Muscle layer of duodenum (tissue), 2 donors: Measurements from ENCODE around the gene YAP1.
A peak's percentile ranks its signal among the peaks of the same experiment; 100 is the strongest.

Source experiments
- H3K27ac ChIP-seq: one replicate; pipeline ENCODE4 v1.7.0; 2013; ENCODE audit warnings: mild to moderate bottlenecking, low read length
- H3K27me3 ChIP-seq: one replicate; pipeline ENCODE4 v1.7.0; 2013; ENCODE audit warnings: low read depth, mild to moderate bottlenecking, control low read depth, low read length
- H3K36me3 ChIP-seq, 2 donors: one replicate each; pipeline ENCODE4 v1.7.0; 2013; ENCODE audit warnings: low read length in 2 of 2, control low read depth in 1 of 2, mild to moderate bottlenecking in 1 of 2; ENCODE audit not compliant: insufficient read depth in 2 of 2, control insufficient read depth in 1 of 2
- H3K4me1 ChIP-seq, 2 donors: one replicate each; pipeline ENCODE4 v1.7.0; 2013; ENCODE audit warnings: low read length in 2 of 2, mild to moderate bottlenecking in 2 of 2, control low read depth in 1 of 2, moderate library complexity in 1 of 2; ENCODE audit not compliant: insufficient read depth in 2 of 2, control insufficient read depth in 1 of 2
- H3K4me3 ChIP-seq, 2 donors: one replicate each; pipeline ENCODE4 v1.7.0; 2013; ENCODE audit warnings: low read length in 2 of 2, low read depth in 1 of 2, mild to moderate bottlenecking in 1 of 2
- H3K9me3 ChIP-seq, 2 donors: one replicate each; pipeline ENCODE4 v1.7.0; 2013; ENCODE audit warnings: low read length in 2 of 2, control low read depth in 1 of 2, mild to moderate bottlenecking in 1 of 2; ENCODE audit not compliant: control insufficient read depth in 1 of 2
- donor health status: healthy.

The YAP1 gene

DNA sequence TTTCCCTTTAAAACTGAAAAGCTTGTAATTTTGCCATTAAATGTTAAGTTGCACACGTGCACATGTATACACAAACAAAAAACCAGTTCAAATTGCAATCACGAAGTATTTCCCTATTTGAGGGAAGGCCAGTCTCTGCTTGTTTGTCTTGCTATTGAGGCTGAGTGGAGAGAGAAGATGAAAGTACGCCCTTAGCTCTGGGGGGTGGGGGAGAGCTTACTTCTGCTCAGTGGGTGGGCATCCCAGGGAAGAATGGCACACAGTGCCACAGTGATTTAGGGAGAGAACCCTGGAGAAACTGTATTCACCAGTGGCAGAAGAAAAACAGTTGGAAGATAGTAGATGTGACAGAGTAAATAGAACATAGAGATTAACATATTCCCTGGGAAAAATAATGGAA is 8.7 kb downstream of the YAP1 start:
- no peaks in the 10 kb centered on the region for H3K9me3 ChIP-seq
- peaks cover 10 to 67% of the 10 kb centered on the region in 2 donors for H3K4me1 ChIP-seq
- no peak overlapping the region for H3K4me3 ChIP-seq
- no peaks in the 10 kb centered on the region for H3K27me3 ChIP-seq
- H3K36me3 ChIP-seq: peaks cover 0 to 3% of the 10 kb centered on the region in 2 donors
- H3K27ac ChIP-seq: no peak overlapping the region

DNA sequence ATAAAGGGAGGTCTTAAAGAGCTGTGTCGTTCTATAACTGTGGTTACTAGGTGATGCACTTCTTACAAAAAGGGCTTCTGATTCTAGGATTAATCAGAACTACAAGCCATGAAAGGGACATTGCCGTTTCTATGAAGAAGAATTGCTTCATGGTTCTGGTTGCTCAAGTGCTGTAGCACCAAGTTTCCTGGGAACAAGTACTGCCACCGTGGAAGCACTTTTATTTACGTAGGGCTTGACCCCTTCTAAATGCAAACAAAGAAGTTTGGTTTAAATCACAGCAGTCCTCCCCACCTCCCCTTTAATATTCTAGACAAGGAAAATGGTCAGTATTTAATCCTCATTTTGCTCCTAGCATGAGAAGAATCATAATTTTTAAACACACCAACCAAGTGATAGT is 9.8 kb downstream of the YAP1 start:
- H3K27ac ChIP-seq: no peak overlapping the region
- peaks cover 9 to 60% of the 10 kb centered on the region in 2 donors for H3K4me1 ChIP-seq
- no peaks in the 10 kb centered on the region for H3K9me3 ChIP-seq
- peaks cover 0 to 3% of the 10 kb centered on the region in 2 donors for H3K36me3 ChIP-seq
- no peak overlapping the region for H3K4me3 ChIP-seq
- no peaks in the 10 kb centered on the region for H3K27me3 ChIP-seq

DNA sequence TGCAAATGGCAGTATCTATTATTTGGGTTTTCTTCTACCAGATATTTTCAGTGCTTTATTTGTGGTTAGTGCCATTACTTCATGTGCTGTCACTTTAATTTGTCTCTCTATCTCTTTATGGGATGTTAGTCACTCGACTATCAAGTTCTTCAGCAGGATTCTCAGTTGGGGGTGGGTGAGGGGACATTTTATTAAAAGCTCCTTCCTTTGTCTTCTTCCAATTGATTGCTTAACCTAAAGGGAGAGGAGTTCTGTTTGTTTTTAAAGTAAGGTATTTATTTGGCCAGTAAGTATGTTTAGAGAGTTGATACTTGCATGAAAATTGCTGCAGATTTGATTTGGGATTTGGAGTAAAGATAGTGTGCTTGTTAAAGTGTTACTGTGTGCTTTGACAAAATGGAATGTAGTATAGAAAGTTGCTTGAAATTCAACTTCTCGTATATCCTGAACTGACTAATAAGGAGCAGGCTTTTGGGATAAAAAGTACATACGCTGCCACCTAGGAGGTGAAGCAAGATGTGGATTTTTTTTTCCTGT is 10.3 kb downstream of the YAP1 start:
- peaks cover 5 to 56% of the 10 kb centered on the region in 2 donors for H3K4me1 ChIP-seq
- H3K36me3 ChIP-seq: peaks cover 0 to 3% of the 10 kb centered on the region in 2 donors
- H3K9me3 ChIP-seq: no peaks in the 10 kb centered on the region
- no peaks in the 10 kb centered on the region for H3K27me3 ChIP-seq
- no peak overlapping the region for H3K4me3 ChIP-seq
- no peak overlapping the region for H3K27ac ChIP-seq

DNA sequence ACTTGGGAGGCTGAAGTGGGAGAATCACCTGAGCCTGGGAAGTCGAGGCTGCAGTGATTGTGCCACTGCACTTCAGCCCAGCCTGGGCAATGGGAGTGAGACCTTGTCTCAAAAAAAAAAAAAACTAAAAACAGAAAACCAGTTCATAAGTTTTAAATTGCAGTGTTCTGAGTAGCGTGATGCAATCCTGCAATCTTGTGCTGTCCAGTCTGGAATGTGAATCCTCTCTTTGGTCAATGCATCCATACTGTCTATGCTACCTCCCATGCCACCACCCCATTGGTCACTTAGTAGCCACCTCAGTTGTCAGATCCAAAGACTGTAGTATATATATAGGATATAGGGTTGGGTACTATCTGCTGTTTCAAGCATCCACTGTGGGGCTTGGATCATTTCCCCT is 11.1 kb downstream of the YAP1 start:
- Histone ChIP-seq H3K36me3 (peaks cover 0 to 3% of the 10 kb centered on the region in 2 donors), H3K4me3 (no peak overlapping the region), H3K27me3 (no peaks in the 10 kb centered on the region), H3K27ac (no peak overlapping the region), H3K9me3 (no peaks in the 10 kb centered on the region), H3K4me1 (peaks cover 5 to 48% of the 10 kb centered on the region in 2 donors)

DNA sequence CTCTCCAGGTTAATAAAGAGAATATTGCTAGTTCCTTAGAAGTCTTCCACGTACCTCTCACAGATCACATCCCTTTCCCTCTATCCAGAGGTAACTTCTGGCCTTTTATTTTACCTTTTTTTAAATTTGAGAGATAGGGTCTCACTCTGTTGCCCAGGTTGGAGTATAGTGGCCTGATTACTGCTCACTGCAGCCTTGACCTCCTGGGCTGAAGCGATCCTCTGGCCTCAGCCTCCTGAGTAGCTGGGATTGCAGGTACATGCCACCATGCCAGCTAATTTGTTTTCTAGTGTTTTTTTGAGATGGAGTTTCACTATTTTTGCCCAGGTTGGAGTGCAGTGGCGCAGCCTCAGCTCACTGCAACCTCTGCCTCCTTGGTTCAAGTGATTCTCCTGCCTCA is 24.4 kb downstream of the YAP1 start:
- H3K4me3 ChIP-seq: no peak overlapping the region
- H3K27me3 ChIP-seq: no peaks in the 10 kb centered on the region
- no peaks in the 10 kb centered on the region for H3K9me3 ChIP-seq
- peaks cover 0 to 4% of the 10 kb centered on the region in 2 donors for H3K36me3 ChIP-seq
- H3K27ac ChIP-seq: no peak overlapping the region
- H3K4me1 ChIP-seq: peaks cover 0 to 5% of the 10 kb centered on the region in 2 donors

DNA sequence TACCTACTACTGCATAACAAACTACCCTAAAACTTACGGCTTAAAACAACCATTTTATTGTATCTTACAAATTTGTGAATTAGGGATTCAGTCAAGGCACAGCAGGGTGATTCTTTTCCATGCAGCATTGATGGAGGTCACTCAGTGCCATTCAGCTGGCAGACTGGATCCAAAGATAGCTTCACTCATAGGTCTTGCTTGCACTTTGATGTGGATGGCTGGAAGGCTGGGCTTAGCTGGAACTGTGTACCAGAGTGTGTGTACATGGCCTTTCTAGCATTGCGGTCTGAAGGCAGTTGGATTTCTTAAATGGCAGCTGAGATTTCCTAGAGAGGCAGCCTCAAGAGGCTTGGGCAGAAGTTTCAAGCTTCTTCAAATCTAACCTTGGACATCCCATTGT is 25.0 kb downstream of the YAP1 start:
- Histone ChIP-seq H3K27ac (no peak overlapping the region), H3K9me3 (no peaks in the 10 kb centered on the region), H3K27me3 (no peaks in the 10 kb centered on the region), H3K36me3 (peaks cover 0 to 4% of the 10 kb centered on the region in 2 donors), H3K4me3 (no peak overlapping the region), H3K4me1 (peaks cover 0 to 6% of the 10 kb centered on the region in 2 donors)

DNA sequence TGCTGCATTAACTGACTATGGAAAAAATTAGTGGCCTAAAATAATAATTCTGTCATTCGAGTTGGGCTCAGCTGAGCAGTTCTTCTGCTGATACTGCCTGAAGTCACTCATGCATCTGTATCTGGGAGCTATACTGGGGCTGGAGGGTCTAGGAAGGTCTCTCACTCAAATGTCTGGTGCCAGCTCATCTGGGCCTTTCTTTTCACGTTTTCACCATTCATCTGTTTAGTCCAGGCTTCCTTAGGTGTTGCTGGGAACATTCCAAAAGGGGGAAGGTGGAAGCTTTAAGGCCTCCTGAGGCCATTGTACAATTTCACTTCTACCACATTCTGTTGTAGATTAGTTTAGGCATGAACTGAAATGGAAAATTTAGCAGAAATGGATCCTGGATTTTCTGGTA is 28.0 kb downstream of the YAP1 start:
- Histone ChIP-seq H3K4me3 (peak overlapping the region in 1 of 2 donors; percentile 25), H3K9me3 (no peaks in the 10 kb centered on the region), H3K4me1 (peaks cover 0 to 8% of the 10 kb centered on the region in 2 donors), H3K36me3 (no peaks in the 10 kb centered on the region), H3K27ac (peak overlapping the region; percentile 51), H3K27me3 (no peaks in the 10 kb centered on the region)

DNA sequence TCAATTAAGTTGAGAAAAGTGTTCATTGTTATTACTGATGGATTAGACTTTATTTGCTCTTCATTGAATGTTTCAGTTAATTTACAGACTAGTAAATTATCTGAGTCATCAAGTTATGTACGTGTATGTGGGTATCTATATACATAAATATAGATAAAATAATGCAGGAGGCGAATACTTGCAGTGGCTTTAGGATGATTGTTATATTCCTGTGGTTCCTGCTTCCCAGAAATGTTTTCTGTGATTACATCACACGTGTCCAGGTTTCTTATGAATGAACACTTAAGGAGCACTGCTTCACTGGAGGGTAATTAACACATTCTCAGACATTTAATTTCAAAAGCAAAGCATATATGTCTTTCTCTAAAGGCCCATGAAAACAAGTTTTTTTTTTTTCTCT is 28.4 kb downstream of the YAP1 start:
- Histone ChIP-seq H3K27ac (peak overlapping the region; percentile 51), H3K4me3 (no peak overlapping the region), H3K36me3 (no peaks in the 10 kb centered on the region), H3K27me3 (no peaks in the 10 kb centered on the region), H3K4me1 (peaks cover 0 to 10% of the 10 kb centered on the region in 2 donors), H3K9me3 (no peaks in the 10 kb centered on the region)

DNA sequence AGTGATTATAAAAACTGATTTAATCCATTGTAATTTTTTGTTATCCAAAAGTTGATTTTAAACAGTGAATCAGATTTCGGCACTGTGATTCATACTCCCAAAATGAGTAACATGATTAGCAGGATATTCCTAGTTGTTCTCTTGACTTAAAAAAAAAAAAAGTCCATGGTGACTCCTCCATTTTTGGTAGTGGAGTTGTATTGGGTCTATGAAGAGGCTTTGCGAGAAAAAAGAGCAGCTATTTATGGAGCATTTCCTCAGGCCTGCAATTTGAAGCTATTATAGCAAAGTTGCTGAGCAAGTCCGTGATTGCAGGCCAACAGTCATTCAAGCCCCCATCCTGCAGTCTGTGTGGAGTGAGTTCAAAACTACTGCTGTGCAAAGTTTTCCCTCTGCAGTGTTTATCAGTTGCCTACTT is 28.8 kb downstream of the YAP1 start:
- no peak overlapping the region for H3K4me3 ChIP-seq
- no peaks in the 10 kb centered on the region for H3K27me3 ChIP-seq
- H3K4me1 ChIP-seq: peaks cover 0 to 14% of the 10 kb centered on the region in 2 donors
- H3K36me3 ChIP-seq: no peaks in the 10 kb centered on the region
- H3K9me3 ChIP-seq: no peaks in the 10 kb centered on the region
- H3K27ac ChIP-seq: peak overlapping the region; percentile 51

DNA sequence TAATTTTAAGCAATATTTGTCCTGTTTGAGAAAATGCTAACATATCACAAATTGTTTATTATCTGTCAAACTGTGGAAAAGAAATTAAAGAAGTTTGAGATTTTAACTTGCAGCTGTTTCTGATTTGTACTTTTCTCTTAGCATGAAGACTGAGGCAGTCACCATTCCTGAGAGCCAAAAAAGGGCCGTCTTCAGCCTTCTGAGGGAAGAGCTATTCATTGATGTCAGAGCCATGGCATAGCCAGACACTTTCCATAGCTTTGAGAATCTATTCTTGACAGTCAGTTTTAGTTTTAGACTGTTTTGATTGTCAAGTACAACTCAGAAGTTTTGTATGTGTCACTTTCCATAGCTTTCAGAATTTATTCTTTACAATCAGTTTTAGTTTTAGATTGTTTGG is 32.1 kb downstream of the YAP1 start:
- H3K36me3 ChIP-seq: no peaks in the 10 kb centered on the region
- H3K4me3 ChIP-seq: no peak overlapping the region
- H3K9me3 ChIP-seq: no peaks in the 10 kb centered on the region
- H3K4me1 ChIP-seq: peaks cover 0 to 23% of the 10 kb centered on the region in 2 donors
- H3K27me3 ChIP-seq: no peaks in the 10 kb centered on the region
- H3K27ac ChIP-seq: no peak overlapping the region

DNA sequence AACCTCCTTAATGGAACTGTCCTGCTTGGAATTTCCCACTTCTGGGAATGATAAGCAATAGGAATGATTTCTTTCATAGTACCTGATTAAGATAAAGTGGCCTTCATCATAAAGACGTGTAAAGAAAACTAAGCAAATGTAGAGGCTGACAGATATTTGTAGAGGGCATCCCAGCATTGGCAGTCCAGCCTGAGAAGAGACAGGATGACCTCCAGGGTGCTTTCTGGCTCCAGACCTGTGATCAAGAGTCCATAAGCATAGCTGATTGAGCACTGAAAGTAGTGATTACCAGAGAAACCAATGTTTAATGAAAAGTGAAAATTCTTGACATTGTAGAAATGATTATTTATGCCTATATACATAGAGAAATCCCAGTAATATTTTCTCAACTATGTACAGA is 33.6 kb downstream of the YAP1 start:
- H3K27ac ChIP-seq: no peak overlapping the region
- peaks cover 0 to 23% of the 10 kb centered on the region in 2 donors for H3K4me1 ChIP-seq
- H3K36me3 ChIP-seq: no peaks in the 10 kb centered on the region
- no peaks in the 10 kb centered on the region for H3K9me3 ChIP-seq
- no peaks in the 10 kb centered on the region for H3K27me3 ChIP-seq
- no peak overlapping the region for H3K4me3 ChIP-seq
